Ovary (tissue), 3 donors: ENCODE data around the gene ATP6V1F.

Source experiments
- CTCF ChIP-seq, 3 donors: fragments of 450-650 bp in 2 of 3; fragments of 200-600 bp in 1 of 3; IDR thresholded peaks; one replicate each; pipeline versions ENCODE4 v1.5.1 to v1.8.0; 2016 to 2022; ENCODE audit warnings: antibody characterized with exemption in 3 of 3, mild to moderate bottlenecking in 1 of 3
- EP300 ChIP-seq: sonication (generic); formaldehyde crosslinking; IDR thresholded peaks from one replicate; pipeline ENCODE4 v1.6.1; 2017; ENCODE audit warnings: antibody characterized with exemption
- POLR2A ChIP-seq: fragments of 450-650 bp; IDR thresholded peaks from one replicate; pipeline ENCODE4 v1.6.1; 2017; ENCODE audit warnings: antibody characterized with exemption, mild to moderate bottlenecking, moderate library complexity
- donor health status: DM: no; HTN: no; CAD: no.

GRCh38 chr7:128829391-128830166 is 33.1 kb upstream of the ATP6V1F start:
- TF ChIP-seq CTCF (IDR thresholded peaks at IDR 0.05) (no peak), EP300 (no peak), POLR2A (no peak)
